Measurements from ENCODE around the gene APOLD1. TPM values are rescaled to one million over a fixed set of nuclear protein-coding genes. Genes with fewer than 3 reads are reported as not detected.
A peak's percentile ranks its signal among the peaks of the same experiment; 100 is the strongest.

APOLD1 gene
- total RNA-seq, 2 experiments from 2014 or later, result 22.5 to 25.8 TPM

- ChIA-PET CTCF (ENCODE audit: unreplicated experiment) (no interaction called here), POLR2A (interaction anchor here (1.4 kb wide), 1 partner anchor 61 kb away, joined by 4 read pairs; no protein-coding TSS in a partner anchor)
- TF ChIP-seq CTCF (conservative IDR thresholded peaks at IDR 0.05; ENCODE audit: low read length) (no peak), EZH2phosphoT487 (IDR thresholded peaks at IDR 0.05; ENCODE audit: borderline replicate concordance, low read depth, low read length) (no peak)
- TSS peak; percentile 35 for BruUV-seq (replicated peaks)
- Histone ChIP-seq H3K9me3 (ENCODE audit: low read length) (no peaks in the 10 kb centered on the region), H2AFZ (ENCODE audit: low read length) (no peak overlapping the region), H3K27ac (ENCODE audit: low read depth, low read length, poor library complexity, severe bottlenecking) (no peak overlapping the region), H3K4me2 (ENCODE audit: low read length) (no peak overlapping the region), H3K79me2 (ENCODE audit: insufficient read depth, low read depth, low read length) (no peaks in the 10 kb centered on the region), H3K36me3 (ENCODE audit: insufficient read depth, low read length) (no peaks in the 10 kb centered on the region), H3K4me1 (ENCODE audit: insufficient read depth, low read length, poor library complexity, severe bottlenecking) (no peaks in the 10 kb centered on the region), H3K4me3 (ENCODE audit: low read depth, low read length, poor library complexity, severe bottlenecking) (no peak overlapping the region), H3K9me2 (ENCODE audit: insufficient read depth, low read length) (no peaks in the 10 kb centered on the region), H4K20me1 (ENCODE audit: insufficient read depth, low read length) (no peaks in the 10 kb centered on the region)
- intact Hi-C loops (cut with micrococcal nuclease; ENCODE audit: unreplicated experiment), result loop anchor here (10.0 kb wide), 1 partner anchor 417 kb away; no protein-coding TSS in a partner anchor
- no peak for DNase-seq (ENCODE audit: low spot score)
These were observed 12.3 kb downstream of the APOLD1 start for GRCh38 chr12:12797794-12798152.

- intact Hi-C loops (cut with micrococcal nuclease; ENCODE audit: unreplicated experiment), result loop anchor here (10.0 kb wide), 1 partner anchor 416 kb away; no protein-coding TSS in a partner anchor
- DNase-seq (ENCODE audit: low spot score), result no peak
- Histone ChIP-seq H3K4me2 (ENCODE audit: low read length) (no peak overlapping the region), H3K79me2 (ENCODE audit: insufficient read depth, low read depth, low read length) (no peaks in the 10 kb centered on the region), H3K27ac (ENCODE audit: low read depth, low read length, poor library complexity, severe bottlenecking) (no peak overlapping the region), H4K20me1 (ENCODE audit: insufficient read depth, low read length) (no peaks in the 10 kb centered on the region), H3K9me2 (ENCODE audit: insufficient read depth, low read length) (no peaks in the 10 kb centered on the region), H3K9me3 (ENCODE audit: low read length) (no peaks in the 10 kb centered on the region), H3K4me1 (ENCODE audit: insufficient read depth, low read length, poor library complexity, severe bottlenecking) (no peaks in the 10 kb centered on the region), H3K4me3 (ENCODE audit: low read depth, low read length, poor library complexity, severe bottlenecking) (no peak overlapping the region), H3K36me3 (ENCODE audit: insufficient read depth, low read length) (no peaks in the 10 kb centered on the region), H2AFZ (ENCODE audit: low read length) (no peak overlapping the region)
- ChIA-PET CTCF (ENCODE audit: unreplicated experiment) (interaction anchor here (1.0 kb wide), 1 partner anchor 10 kb away, joined by 3 read pairs; no protein-coding TSS in a partner anchor), POLR2A (interaction anchor here (0.6 to 1.4 kb wide), 3 partner anchors 62 to 333 kb away, joined by 4 to 8 read pairs (median 5); no protein-coding TSS in a partner anchor)
- TF ChIP-seq CTCF (conservative IDR thresholded peaks at IDR 0.05; ENCODE audit: low read length), result no peak
- no peak for TF ChIP-seq EZH2phosphoT487 (IDR thresholded peaks at IDR 0.05; ENCODE audit: borderline replicate concordance, low read depth, low read length)
- BruUV-seq (replicated peaks), result no TSS peak
These were observed 13.0 kb downstream of the APOLD1 start for GRCh38 chr12:12798480-12798879.

GRCh38 chr12:12799163-12799920, 13.9 kb downstream of the APOLD1 start:
- H3K4me2 ChIP-seq (ENCODE audit: low read length), result no peak overlapping the region
- ChIA-PET POLR2A (interaction anchor here (0.6 to 1.4 kb wide), 4 partner anchors 14 to 349 kb away, joined by 3 to 8 read pairs (median 5); no protein-coding TSS in a partner anchor), CTCF (ENCODE audit: unreplicated experiment) (interaction anchor here (1.0 kb wide), 1 partner anchor 10 kb away, joined by 3 read pairs; no protein-coding TSS in a partner anchor)
- H3K4me1 ChIP-seq (ENCODE audit: insufficient read depth, low read length, poor library complexity, severe bottlenecking), result no peaks in the 10 kb centered on the region
- H3K9me2 ChIP-seq (ENCODE audit: insufficient read depth, low read length), result no peaks in the 10 kb centered on the region
- H3K27ac ChIP-seq (ENCODE audit: low read depth, low read length, poor library complexity, severe bottlenecking), result no peak overlapping the region
- TF ChIP-seq CTCF (conservative IDR thresholded peaks at IDR 0.05; ENCODE audit: low read length) (no peak), EZH2phosphoT487 (IDR thresholded peaks at IDR 0.05; ENCODE audit: borderline replicate concordance, low read depth, low read length) (no peak)
- no peaks in the 10 kb centered on the region for H4K20me1 ChIP-seq (ENCODE audit: insufficient read depth, low read length)
- no peak overlapping the region for H3K4me3 ChIP-seq (ENCODE audit: low read depth, low read length, poor library complexity, severe bottlenecking)
- H3K36me3 ChIP-seq (ENCODE audit: insufficient read depth, low read length), result no peaks in the 10 kb centered on the region
- no peak for DNase-seq (ENCODE audit: low spot score)
- intact Hi-C loops (cut with micrococcal nuclease; ENCODE audit: unreplicated experiment), result loop anchor here (10.0 kb wide), 1 partner anchor 415 kb away; no protein-coding TSS in a partner anchor
- no peaks in the 10 kb centered on the region for H3K9me3 ChIP-seq (ENCODE audit: low read length)
- no TSS peak for BruUV-seq (replicated peaks)
- H3K79me2 ChIP-seq (ENCODE audit: insufficient read depth, low read depth, low read length), result no peaks in the 10 kb centered on the region
- no peak overlapping the region for H2AFZ ChIP-seq (ENCODE audit: low read length)
